IPS-20b (cell line): ENCODE measurements around the gene RPS6KA5.
"Not testable (repeated sequence)": the region's sequence is repeated elsewhere in the genome, so short reads cannot be mapped to it uniquely, and the experiment has no call there.

ENCODE experiments used
- H3K27ac ChIP-seq: one replicate; pipeline ENCODE4 v1.5.1; 2013; ENCODE audit warnings: low read length
- H3K27me3 ChIP-seq: 2 replicates; pipeline ENCODE4 v1.6.1; 2013; ENCODE audit warnings: mild to moderate bottlenecking, low read length, inconsistent platforms; ENCODE audit not compliant: insufficient read depth
- H3K36me3 ChIP-seq: 2 replicates; pipeline ENCODE4 v1.6.1; 2013; ENCODE audit warnings: low read depth, mild to moderate bottlenecking, inconsistent platforms, low read length, moderate library complexity; ENCODE audit not compliant: insufficient read depth
- H3K4me1 ChIP-seq: 2 replicates; pipeline ENCODE4 v1.6.1; 2013; ENCODE audit warnings: mild to moderate bottlenecking, control low read depth, inconsistent platforms, low read length, moderate library complexity; ENCODE audit not compliant: insufficient read depth
- H3K4me3 ChIP-seq: 2 replicates; pipeline ENCODE4 v1.5.1; 2013; ENCODE audit warnings: mild to moderate bottlenecking, low read length, inconsistent platforms
- H3K9ac ChIP-seq: 2 replicates; pipeline ENCODE4 v1.6.1; 2013; ENCODE audit warnings: low read depth, mild to moderate bottlenecking, inconsistent platforms, low read length, moderate library complexity
- H3K9me3 ChIP-seq: 2 replicates; pipeline ENCODE4 v1.6.1; 2013; ENCODE audit warnings: mild to moderate bottlenecking, low read depth, low read length, inconsistent platforms; ENCODE audit not compliant: insufficient read depth

The RPS6KA5 gene

GRCh38 chr14:91060351-91061055 is at the start of gene RPS6KA5:
Gene RPS6KA5 (minus strand): TSS chr14:91060641. CDS start chr14:91060434, 207 bp downstream.
- H3K4me3 ChIP-seq, result peak within 1 kb of the TSS; percentile 81
- H3K27me3 ChIP-seq, result no peaks in the 10 kb centered on the region
- no peak within 1 kb of the TSS for H3K27ac ChIP-seq
- H3K9ac ChIP-seq, result peak within 1 kb of the TSS; percentile 79; the same call in 1 of the 2 replicates
- H3K36me3 ChIP-seq, result no peaks in the 10 kb centered on the region
- no peaks in the 10 kb centered on the region for H3K4me1 ChIP-seq
- H3K9me3 ChIP-seq, result no peaks in the 10 kb centered on the region

- Histone ChIP-seq H3K9me3 (no peaks in the 10 kb centered on the region), H3K27me3 (no peaks in the 10 kb centered on the region), H3K36me3 (no peaks in the 10 kb centered on the region), H3K9ac (no peak overlapping the region), H3K4me1 (peaks cover 6% of the 10 kb centered on the region; the same call in 1 of the 2 replicates), H3K27ac (no peak overlapping the region), H3K4me3 (no peak overlapping the region)
These were observed 48.6 kb upstream of the RPS6KA5 start for GRCh38 chr14:91108941-91109611.

- no peaks in the 10 kb centered on the region for H3K27me3 ChIP-seq
- no peak overlapping the region for H3K4me3 ChIP-seq
- no peak overlapping the region for H3K9ac ChIP-seq
- H3K9me3 ChIP-seq, result no peaks in the 10 kb centered on the region
- no peaks in the 10 kb centered on the region for H3K36me3 ChIP-seq
- no peak overlapping the region for H3K27ac ChIP-seq
- no peaks in the 10 kb centered on the region for H3K4me1 ChIP-seq
These were observed 42.7 kb upstream of the RPS6KA5 start for GRCh38 chr14:91103116-91103515.

- no peak overlapping the region for H3K4me3 ChIP-seq
- no peak overlapping the region for H3K9ac ChIP-seq
- H3K27me3 ChIP-seq, result no peaks in the 10 kb centered on the region
- no peaks in the 10 kb centered on the region for H3K4me1 ChIP-seq
- H3K36me3 ChIP-seq, result no peaks in the 10 kb centered on the region
- no peak overlapping the region for H3K27ac ChIP-seq
- no peaks in the 10 kb centered on the region for H3K9me3 ChIP-seq
These were observed 39.7 kb upstream of the RPS6KA5 start for GRCh38 chr14:91100102-91100501.

- Histone ChIP-seq H3K4me3 (no peak overlapping the region), H3K4me1 (no peaks in the 10 kb centered on the region), H3K9me3 (no peaks in the 10 kb centered on the region), H3K27me3 (no peaks in the 10 kb centered on the region), H3K9ac (no peak overlapping the region), H3K27ac (no peak overlapping the region), H3K36me3 (no peaks in the 10 kb centered on the region)
These were observed 38.1 kb upstream of the RPS6KA5 start for GRCh38 chr14:91098591-91098990.

GRCh38 chr14:91097657-91098056 is 37.2 kb upstream of the RPS6KA5 start:
- H3K9ac ChIP-seq, H3K27me3 ChIP-seq, H3K9me3 ChIP-seq, H3K4me1 ChIP-seq, H3K27ac ChIP-seq, H3K36me3 ChIP-seq, H3K4me3 ChIP-seq: not testable (repeated sequence)

GRCh38 chr14:91095178-91095577 is 34.7 kb upstream of the RPS6KA5 start:
- Histone ChIP-seq H3K36me3 (no peaks in the 10 kb centered on the region), H3K9me3 (no peaks in the 10 kb centered on the region), H3K27ac (no peak overlapping the region), H3K27me3 (no peaks in the 10 kb centered on the region), H3K4me1 (no peaks in the 10 kb centered on the region), H3K4me3 (no peak overlapping the region), H3K9ac (no peak overlapping the region)

- Histone ChIP-seq H3K4me1 (no peaks in the 10 kb centered on the region), H3K4me3 (no peak overlapping the region), H3K9ac (no peak overlapping the region), H3K9me3 (no peaks in the 10 kb centered on the region), H3K36me3 (no peaks in the 10 kb centered on the region), H3K27me3 (no peaks in the 10 kb centered on the region), H3K27ac (no peak overlapping the region)
These were observed 34.3 kb upstream of the RPS6KA5 start for GRCh38 chr14:91094772-91095171.

GRCh38 chr14:91093743-91094472 is 33.5 kb upstream of the RPS6KA5 start:
- not testable (repeated sequence) for H3K9ac ChIP-seq, H3K4me1 ChIP-seq, H3K36me3 ChIP-seq, H3K27me3 ChIP-seq, H3K4me3 ChIP-seq, H3K9me3 ChIP-seq, H3K27ac ChIP-seq

GRCh38 chr14:91092073-91092472 is 31.6 kb upstream of the RPS6KA5 start:
- no peak overlapping the region for H3K27ac ChIP-seq
- no peak overlapping the region for H3K9ac ChIP-seq
- H3K27me3 ChIP-seq, result no peaks in the 10 kb centered on the region
- H3K4me1 ChIP-seq, result no peaks in the 10 kb centered on the region
- H3K4me3 ChIP-seq, result no peak overlapping the region
- H3K9me3 ChIP-seq, result no peaks in the 10 kb centered on the region
- H3K36me3 ChIP-seq, result no peaks in the 10 kb centered on the region

- Histone ChIP-seq H3K27me3 (no peaks in the 10 kb centered on the region), H3K36me3 (no peaks in the 10 kb centered on the region), H3K9me3 (no peaks in the 10 kb centered on the region), H3K4me1 (no peaks in the 10 kb centered on the region), H3K4me3 (no peak overlapping the region), H3K9ac (no peak overlapping the region), H3K27ac (no peak overlapping the region)
These were observed 30.3 kb upstream of the RPS6KA5 start for GRCh38 chr14:91090743-91091142.
